Measurements from ENCODE around the gene DAB2.
"Not testable (repeated sequence)": the region's sequence is repeated elsewhere in the genome, so short reads cannot be mapped to it uniquely, and the experiment has no call there.

DAB2 gene

DNA sequence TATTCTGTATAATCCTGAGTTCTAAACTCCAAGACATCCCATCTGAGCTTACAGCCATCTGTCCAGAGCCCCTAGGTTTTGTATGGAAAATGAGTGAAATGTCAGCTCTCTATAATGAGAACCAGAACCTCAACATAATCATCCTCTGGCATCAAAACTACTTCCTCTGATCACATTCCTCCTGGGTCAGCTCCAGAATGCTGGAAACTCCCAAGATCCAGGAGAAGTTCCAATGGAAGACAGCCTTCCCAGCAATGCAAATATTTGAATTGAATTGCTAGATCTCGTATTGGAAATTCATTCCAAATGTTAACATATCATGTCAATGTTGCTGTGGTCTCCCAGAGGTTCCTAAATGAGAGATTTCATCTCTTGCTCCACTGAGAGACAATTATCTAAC lies 84.3 kb downstream of the DAB2 start:
- no peak for DNase-seq (ENCODE audit: low read depth)

DNA sequence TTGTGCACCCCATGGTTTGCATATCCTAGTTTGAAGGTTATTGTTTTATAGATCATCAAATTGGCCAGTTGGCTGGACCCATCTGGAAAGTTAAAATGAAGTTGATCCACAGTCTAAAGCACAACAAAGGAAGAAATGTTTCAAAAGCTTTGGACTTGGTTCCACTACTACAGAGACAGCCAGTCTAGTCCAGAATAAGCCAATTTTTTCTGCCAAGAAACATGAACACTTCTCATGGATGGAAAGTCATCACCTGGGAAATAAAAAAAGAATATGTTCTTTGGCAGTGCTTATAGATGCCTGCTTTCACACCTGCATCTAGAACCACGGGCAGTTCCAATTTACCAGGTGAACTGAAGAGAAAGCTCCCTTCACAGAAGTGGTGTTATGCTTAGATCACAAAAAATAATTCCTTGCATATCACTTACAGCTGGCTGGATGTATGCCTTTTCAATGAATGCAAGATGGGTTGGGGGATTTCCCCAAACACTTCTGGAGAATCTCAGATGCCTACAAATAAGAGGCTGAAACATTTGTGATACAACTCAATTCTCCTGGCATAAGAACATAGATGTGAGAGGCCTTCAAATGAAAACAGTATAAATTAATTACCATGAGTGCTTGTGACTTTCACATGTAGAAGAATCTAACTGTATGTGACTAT lies 87.4 kb downstream of the DAB2 start:
- no peak for DNase-seq (ENCODE audit: low read depth)

DNA sequence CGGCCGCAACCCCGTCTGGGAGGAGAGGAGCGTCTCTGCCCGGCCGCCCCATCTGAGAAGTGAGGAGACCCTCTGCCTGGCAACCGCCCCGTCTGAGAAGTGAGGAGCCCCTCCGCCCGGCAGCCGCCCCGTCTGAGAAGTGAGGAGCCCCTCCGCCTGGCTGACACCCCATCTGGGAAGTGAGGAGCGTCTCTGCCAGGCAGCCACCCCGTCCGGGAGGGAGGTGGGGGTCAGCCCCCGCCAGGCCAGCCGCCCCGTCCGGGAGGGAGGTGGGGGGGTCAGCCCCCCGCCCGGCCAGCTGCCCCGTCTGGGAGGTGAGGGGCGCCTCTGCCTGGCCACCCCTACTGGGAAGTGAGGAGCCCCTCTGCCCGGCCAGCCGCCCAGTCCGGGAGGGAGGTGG lies 90.5 kb downstream of the DAB2 start:
- not testable (repeated sequence) for DNase-seq (ENCODE audit: low read depth)

DNA sequence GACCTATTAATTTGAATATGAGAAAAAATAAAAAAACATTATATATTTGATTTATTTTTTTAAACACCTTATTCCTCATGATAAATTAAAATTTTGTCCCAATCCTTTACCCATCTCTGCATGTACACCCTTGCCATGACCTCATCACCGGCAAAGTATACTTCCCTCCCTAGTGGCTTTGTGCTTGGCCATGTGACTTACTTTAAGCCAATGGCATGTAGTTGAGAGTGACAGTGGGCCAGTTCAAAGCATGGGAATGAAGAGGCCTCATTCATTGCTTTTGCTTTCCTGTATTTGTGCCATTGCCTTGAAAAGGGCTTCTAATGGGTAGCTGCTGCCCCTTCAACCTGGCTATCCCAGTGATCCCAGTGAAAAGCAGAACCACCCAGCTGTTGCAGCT lies 91.7 kb downstream of the DAB2 start:
- DNase-seq (ENCODE audit: low read depth) = no peak

DNA sequence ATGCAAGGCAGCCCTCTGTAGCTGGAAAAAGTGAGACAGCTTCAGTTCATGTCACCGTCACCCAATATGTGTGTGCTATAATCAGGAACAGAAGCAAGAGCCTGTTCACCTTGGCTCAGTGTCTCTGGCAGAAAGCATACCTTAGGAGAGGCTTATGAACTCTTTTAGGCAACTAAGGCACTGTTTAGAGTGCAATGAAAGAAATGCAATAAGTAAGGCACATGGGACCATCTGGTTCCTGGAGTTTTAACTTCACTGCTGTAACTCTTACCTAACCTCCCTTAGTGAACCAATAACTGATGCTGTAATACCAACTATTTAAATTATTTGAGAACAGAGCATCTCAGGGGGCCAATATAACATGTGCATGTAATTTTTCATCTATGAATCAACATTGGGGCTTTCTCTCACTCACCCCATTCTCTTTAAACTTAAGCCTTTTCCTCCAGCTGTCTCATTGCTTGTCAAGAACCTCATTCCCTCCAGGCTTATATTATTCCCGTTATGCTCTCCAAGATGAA lies 92.9 kb downstream of the DAB2 start:
- DNase-seq (ENCODE audit: low read depth) = no peak

DNA sequence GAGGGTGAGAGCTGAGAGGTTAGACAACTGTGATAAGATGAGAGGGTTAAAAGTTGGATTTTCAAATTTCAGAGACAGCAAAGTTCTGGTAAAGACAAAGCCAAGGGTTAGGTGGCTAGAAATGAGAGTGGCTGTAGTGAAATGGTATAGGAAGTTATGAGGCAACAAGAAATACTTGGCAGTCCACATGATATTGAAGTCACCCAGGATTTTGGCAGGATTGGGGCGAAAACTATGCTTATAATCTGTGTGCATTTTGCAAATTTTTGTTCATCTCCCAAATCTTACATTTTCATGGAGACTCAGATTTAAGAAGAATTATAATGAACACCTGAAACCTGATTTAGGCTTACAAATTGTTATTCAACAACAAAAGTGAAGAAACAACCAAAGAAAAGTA lies 96.0 kb downstream of the DAB2 start:
- no peak for DNase-seq (ENCODE audit: low read depth)

DNA sequence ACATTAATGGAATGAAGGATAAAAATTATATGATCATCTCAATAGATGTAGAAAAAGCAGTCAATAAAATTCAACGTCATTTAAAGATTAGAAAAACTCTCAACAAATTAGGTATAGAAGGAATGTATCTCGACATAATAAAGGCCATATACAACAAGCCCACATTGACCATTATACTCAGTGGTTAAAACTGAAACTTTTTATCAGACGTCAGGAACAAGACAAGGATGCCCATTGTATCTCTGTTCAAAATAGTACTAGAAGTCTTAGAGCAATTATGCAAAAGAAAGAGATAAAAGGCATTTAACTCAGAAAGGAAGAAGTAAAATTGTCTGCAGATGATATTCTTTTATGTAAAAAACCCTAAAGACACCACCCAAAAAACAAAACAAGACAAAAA lies 101.2 kb downstream of the DAB2 start:
- DNase-seq (ENCODE audit: low read depth) = no peak
